HPDE6-E6E7 (cell line): ENCODE data around the gene FARS2.

Experiments
- DNase-seq: peaks from one replicate; pipeline ENCODE4 v3.0.0; 2011; ENCODE audit warnings: missing footprints; ENCODE audit errors: extremely low spot score

FARS2 gene

GRCh38 chr6:5754904-5755303 lies 493.6 kb downstream of the FARS2 start:
- no peak for DNase-seq

GRCh38 chr6:5759571-5759970 lies 498.3 kb downstream of the FARS2 start:
- no peak for DNase-seq

- no peak for DNase-seq
Observed at GRCh38 chr6:5761370-5761769, 500.1 kb downstream of the FARS2 start.

- DNase-seq, result no peak
Observed at GRCh38 chr6:5762561-5762968, 501.3 kb downstream of the FARS2 start.

- no peak for DNase-seq
Observed at GRCh38 chr6:5763407-5763806, 502.1 kb downstream of the FARS2 start.

- no peak for DNase-seq
Observed at GRCh38 chr6:5763871-5764270, 502.6 kb downstream of the FARS2 start.

GRCh38 chr6:5764401-5764955 lies 503.2 kb downstream of the FARS2 start:
- no peak for DNase-seq

- DNase-seq, result no peak
Observed at GRCh38 chr6:5765141-5765760, 503.9 kb downstream of the FARS2 start.

- no peak for DNase-seq
Observed at GRCh38 chr6:5766260-5766659, 504.9 kb downstream of the FARS2 start.

- DNase-seq, result no peak
Observed at GRCh38 chr6:5767471-5767870, 506.2 kb downstream of the FARS2 start.

- DNase-seq, result no peak
Observed at GRCh38 chr6:5771211-5771610, 509.9 kb downstream of the FARS2 start.

GRCh38 chr6:5771759-5772390 lies 510.6 kb downstream of the FARS2 start:
- no peak for DNase-seq

GRCh38 chr6:5772408-5773120 lies 511.3 kb downstream of the FARS2 start:
- no peak for DNase-seq

- no peak for DNase-seq
Observed at GRCh38 chr6:5776104-5776503, 514.8 kb downstream of the FARS2 start.

GRCh38 chr6:5776706-5777390 lies 515.5 kb downstream of the FARS2 start:
- DNase-seq, result no peak

- no peak for DNase-seq
Observed at GRCh38 chr6:5778317-5778857, 517.1 kb downstream of the FARS2 start.

GRCh38 chr6:5778906-5779305 lies 517.6 kb downstream of the FARS2 start:
- no peak for DNase-seq

- no peak for DNase-seq
Observed at GRCh38 chr6:5781019-5781418, 519.7 kb downstream of the FARS2 start.

- DNase-seq, result no peak
Observed at GRCh38 chr6:5781966-5782556, 520.7 kb downstream of the FARS2 start.

GRCh38 chr6:5782783-5783547 lies 521.7 kb downstream of the FARS2 start:
- no peak for DNase-seq

- DNase-seq, result no peak
Observed at GRCh38 chr6:5783584-5784089, 522.3 kb downstream of the FARS2 start.
